ENCODE measurements around the gene FEZF1.

FEZF1 gene

DNA sequence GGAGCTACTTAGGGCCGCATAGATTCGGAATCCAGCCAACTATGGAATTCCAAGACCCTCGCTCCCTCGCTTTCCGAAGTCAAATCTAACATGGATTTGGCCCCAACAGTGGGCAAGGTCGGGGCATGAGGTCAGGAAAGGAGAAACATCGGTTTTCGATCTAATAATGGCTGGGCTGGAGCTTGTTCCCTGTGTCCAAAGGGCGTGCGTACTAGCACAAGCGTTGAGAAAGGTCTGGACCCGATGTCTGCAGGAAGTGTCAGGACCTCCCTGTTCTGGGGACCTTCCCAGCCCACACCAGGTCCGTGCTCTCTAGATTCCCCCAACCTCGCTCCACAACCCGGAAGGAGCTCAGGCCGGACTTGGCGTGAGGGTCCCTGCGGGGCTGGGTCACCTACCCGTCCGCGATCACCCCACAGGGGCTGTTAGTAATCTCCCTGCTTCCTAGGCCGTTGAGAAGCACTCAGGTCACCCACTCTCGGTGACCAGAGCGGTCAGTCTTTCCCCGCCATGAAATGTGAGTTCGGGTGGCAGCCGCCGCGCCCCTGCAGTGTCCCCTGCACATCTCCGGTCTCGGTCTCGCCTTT is 4.8 kb downstream of the FEZF1 start:
- Histone ChIP-seq H3K4me3 (ENCODE audit: low read depth, low read length, poor library complexity, severe bottlenecking) (no peak overlapping the region), H4K20me1 (ENCODE audit: insufficient read depth, low read length) (no peaks in the 10 kb centered on the region), H3K4me1 (ENCODE audit: insufficient read depth, low read length, severe bottlenecking) (no peaks in the 10 kb centered on the region), H3K9me2 (ENCODE audit: low read depth, low read length) (no peaks in the 10 kb centered on the region), H3K79me2 (ENCODE audit: insufficient read depth, low read length) (no peaks in the 10 kb centered on the region), H2AFZ (ENCODE audit: low read length) (no peak overlapping the region), H3K27me3 (ENCODE audit: insufficient read depth, low read length) (no peaks in the 10 kb centered on the region), H3K27ac (ENCODE audit: low read depth, low read length, poor library complexity, severe bottlenecking) (no peak overlapping the region), H3K9ac (ENCODE audit: low read length) (no peak overlapping the region), H3F3A (ENCODE audit: insufficient read depth, low read length) (no peaks in the 10 kb centered on the region), H3K9me3 (ENCODE audit: low read length) (no peaks in the 10 kb centered on the region), H3K36me3 (ENCODE audit: insufficient read depth, low read length) (no peaks in the 10 kb centered on the region), H3K4me2 (ENCODE audit: low read length) (no peak overlapping the region)
- TF ChIP-seq EZH2 (IDR thresholded peaks at IDR 0.05; ENCODE audit: borderline replicate concordance, low read length) (no peak), CTCF (IDR thresholded peaks at IDR 0.05; ENCODE audit: low read length) (no peak)

DNA sequence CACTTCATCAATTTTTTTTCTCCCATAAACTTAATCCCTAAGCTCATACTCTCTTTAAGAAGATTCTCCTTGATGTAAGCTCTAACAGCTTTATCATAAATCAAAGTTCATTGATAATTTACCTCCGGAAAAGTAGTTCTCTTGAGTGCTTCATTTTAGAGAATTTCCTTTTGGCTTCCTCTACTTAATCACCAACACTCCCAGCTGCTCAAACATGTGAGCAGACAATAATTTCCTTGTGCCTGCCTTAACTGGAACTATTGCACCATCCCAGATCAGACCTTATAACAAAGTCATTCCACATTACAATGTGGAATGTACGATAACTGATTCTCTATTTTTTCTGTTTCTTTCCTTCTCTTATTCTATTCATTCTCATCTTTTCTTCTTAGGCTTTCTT is 5.9 kb downstream of the FEZF1 start:
- no peaks in the 10 kb centered on the region for H4K20me1 ChIP-seq (ENCODE audit: insufficient read depth, low read length)
- TF ChIP-seq CTCF (IDR thresholded peaks at IDR 0.05; ENCODE audit: low read length), result no peak
- no peak for TF ChIP-seq EZH2 (IDR thresholded peaks at IDR 0.05; ENCODE audit: borderline replicate concordance, low read length)
- H3K27ac ChIP-seq (ENCODE audit: low read depth, low read length, poor library complexity, severe bottlenecking), result no peak overlapping the region
- no peak overlapping the region for H2AFZ ChIP-seq (ENCODE audit: low read length)
- H3K79me2 ChIP-seq (ENCODE audit: insufficient read depth, low read length), result no peaks in the 10 kb centered on the region
- H3K4me2 ChIP-seq (ENCODE audit: low read length), result no peak overlapping the region
- no peaks in the 10 kb centered on the region for H3F3A ChIP-seq (ENCODE audit: insufficient read depth, low read length)
- H3K36me3 ChIP-seq (ENCODE audit: insufficient read depth, low read length), result no peaks in the 10 kb centered on the region
- H3K4me3 ChIP-seq (ENCODE audit: low read depth, low read length, poor library complexity, severe bottlenecking), result no peak overlapping the region
- H3K4me1 ChIP-seq (ENCODE audit: insufficient read depth, low read length, severe bottlenecking), result no peaks in the 10 kb centered on the region
- no peaks in the 10 kb centered on the region for H3K9me2 ChIP-seq (ENCODE audit: low read depth, low read length)
- H3K9ac ChIP-seq (ENCODE audit: low read length), result no peak overlapping the region
- H3K27me3 ChIP-seq (ENCODE audit: insufficient read depth, low read length), result no peaks in the 10 kb centered on the region
- H3K9me3 ChIP-seq (ENCODE audit: low read length), result no peaks in the 10 kb centered on the region

- Histone ChIP-seq H4K20me1 (ENCODE audit: insufficient read depth, low read length) (no peaks in the 10 kb centered on the region), H3K4me3 (ENCODE audit: low read depth, low read length, poor library complexity, severe bottlenecking) (no peak overlapping the region), H3K4me1 (ENCODE audit: insufficient read depth, low read length, severe bottlenecking) (no peaks in the 10 kb centered on the region), H3K9me3 (ENCODE audit: low read length) (no peaks in the 10 kb centered on the region), H3K79me2 (ENCODE audit: insufficient read depth, low read length) (no peaks in the 10 kb centered on the region), H3K9me2 (ENCODE audit: low read depth, low read length) (no peaks in the 10 kb centered on the region), H3K27me3 (ENCODE audit: insufficient read depth, low read length) (no peaks in the 10 kb centered on the region), H3K9ac (ENCODE audit: low read length) (no peak overlapping the region), H2AFZ (ENCODE audit: low read length) (no peak overlapping the region), H3K36me3 (ENCODE audit: insufficient read depth, low read length) (no peaks in the 10 kb centered on the region), H3K27ac (ENCODE audit: low read depth, low read length, poor library complexity, severe bottlenecking) (no peak overlapping the region), H3F3A (ENCODE audit: insufficient read depth, low read length) (no peaks in the 10 kb centered on the region), H3K4me2 (ENCODE audit: low read length) (no peak overlapping the region)
- TF ChIP-seq CTCF (IDR thresholded peaks at IDR 0.05; ENCODE audit: low read length), result no peak
- no peak for TF ChIP-seq EZH2 (IDR thresholded peaks at IDR 0.05; ENCODE audit: borderline replicate concordance, low read length)
Observed at GRCh38 chr7:122298131-122298530, 6.4 kb downstream of the FEZF1 start.

Data from OCI-LY1 (cell line).